HG03565 (cell line): Measurements from ENCODE around the gene OR5H2.

Experiments
- ATAC-seq: cut with Tn5 transposase; IDR thresholded peaks from one replicate; pipeline ENCODE4 v1.9.1; 2021; ENCODE audit warnings: mild to moderate bottlenecking, moderate library complexity; ENCODE audit not compliant: unreplicated experiment

OR5H2 gene

DNA sequence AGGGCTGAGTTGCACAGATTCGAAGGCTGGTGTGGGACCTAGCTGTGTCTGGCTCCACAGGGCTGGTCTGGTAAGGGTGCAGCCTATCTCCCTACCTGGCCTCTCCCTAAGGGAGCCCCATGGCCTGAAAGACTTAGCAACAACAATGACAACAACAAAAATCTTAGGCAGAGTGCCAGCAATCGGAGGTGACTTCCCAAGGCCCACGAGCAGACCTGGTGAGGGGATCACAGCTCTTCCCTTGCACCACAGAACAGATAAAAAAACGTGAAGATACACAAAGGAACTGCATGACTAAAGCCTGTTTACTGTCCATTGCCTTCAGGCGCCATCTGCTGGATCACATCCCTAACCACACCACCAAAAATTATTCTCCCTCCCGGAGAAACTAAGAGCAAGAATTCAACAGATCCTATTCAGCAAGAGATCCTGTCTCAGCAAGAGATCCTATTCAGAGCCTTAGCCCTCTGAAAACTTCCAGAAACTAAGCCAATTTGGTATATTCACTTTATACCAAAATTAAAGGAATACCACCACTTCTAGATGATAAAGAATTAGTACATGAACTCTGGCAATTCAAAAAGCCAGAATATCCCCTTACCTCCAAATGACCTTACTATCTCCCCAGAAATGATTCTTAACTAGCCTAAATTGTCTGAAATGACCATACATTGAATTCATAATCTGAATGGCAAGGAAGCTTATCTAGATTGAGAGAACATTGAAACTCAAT is 47.3 kb downstream of the OR5H2 start:
- peak; percentile 45 for ATAC-seq

DNA sequence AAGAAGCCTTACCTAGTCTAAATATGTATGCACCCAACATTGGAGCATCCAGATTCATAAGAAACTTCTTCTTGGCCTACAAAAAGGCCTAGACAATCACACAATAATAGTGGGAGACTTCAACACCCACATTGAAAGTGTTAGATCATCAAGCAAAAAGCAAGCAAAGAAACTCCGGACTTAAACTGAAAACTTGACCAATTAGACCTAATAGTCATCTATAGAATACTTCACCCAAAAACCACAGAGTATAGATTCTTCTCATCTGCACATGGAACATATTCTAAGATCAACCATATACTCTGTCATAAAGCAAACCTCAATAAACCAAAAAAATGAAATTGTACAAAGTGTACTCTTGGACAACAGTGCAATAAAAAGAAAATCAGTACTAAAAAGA is 49.0 kb downstream of the OR5H2 start:
- ATAC-seq, result peak; percentile 37
